DND-41 (cell line): ENCODE data around the gene KCNB1.
"Not testable (repeated sequence)": the region's sequence is repeated elsewhere in the genome, so short reads cannot be mapped to it uniquely, and the experiment has no call there.

ENCODE experiments used
- ATAC-seq: fragments of 200-7000 bp; cut with Tn5 transposase; 3 replicates; pipeline ENCODE4 v1.9.1; 2021; ENCODE audit warnings: low read depth; ENCODE audit not compliant: insufficient read depth
- DNase-seq: peaks from one replicate; pipeline ENCODE4 v3.0.0-alpha.2; 2020
- H2AFZ ChIP-seq: 2 replicates; pipeline ENCODE4 v1.6.0; 2012; ENCODE audit warnings: low read depth, low read length
- H3K27ac ChIP-seq: 2 replicates; pipeline ENCODE4 v1.5.1; 2012; ENCODE audit warnings: low read length, inconsistent platforms
- H3K27me3 ChIP-seq: fragments of 200-600 bp; sonication (generic); 2 replicates; pipeline ENCODE4 v1.6.0; 2012; ENCODE audit warnings: low read length, mild to moderate bottlenecking, inconsistent platforms; ENCODE audit not compliant: insufficient read depth, poor library complexity
- H3K36me3 ChIP-seq: 2 replicates; pipeline ENCODE4 v1.5.1; 2012; ENCODE audit warnings: low read length, inconsistent platforms; ENCODE audit not compliant: insufficient read depth
- H3K4me1 ChIP-seq: 2 replicates; pipeline ENCODE4 v1.5.1; 2012; ENCODE audit warnings: mild to moderate bottlenecking, low read length; ENCODE audit not compliant: insufficient read depth
- H3K4me2 ChIP-seq: 2 replicates; pipeline ENCODE4 v1.6.0; 2012; ENCODE audit warnings: mild to moderate bottlenecking, moderate library complexity, low read length, inconsistent platforms; ENCODE audit not compliant: insufficient read depth
- H3K4me3 ChIP-seq, 2 experiments: fragments of 200-600 bp in 1 of 2; shearing (Covaris generic) in 1 of 2; 2 replicates each; pipeline ENCODE4 v1.5.1; 2012 to 2016; ENCODE audit warnings: inconsistent platforms in 2 of 2, low read length in 2 of 2, mild to moderate bottlenecking in 2 of 2, low read depth in 1 of 2, moderate library complexity in 1 of 2
- H3K79me2 ChIP-seq: 2 replicates; pipeline ENCODE4 v1.6.0; 2012; ENCODE audit warnings: low read length, inconsistent platforms; ENCODE audit not compliant: insufficient read depth
- H3K9ac ChIP-seq: 2 replicates; pipeline ENCODE4 v1.6.0; 2012; ENCODE audit warnings: low read depth, mild to moderate bottlenecking, inconsistent platforms, low read length, moderate library complexity
- H3K9me3 ChIP-seq: 2 replicates; pipeline ENCODE4 v1.5.1; 2012; ENCODE audit warnings: low read length, moderate library complexity, mild to moderate bottlenecking, inconsistent platforms; ENCODE audit not compliant: insufficient read depth, severe bottlenecking
- H4K20me1 ChIP-seq: 2 replicates; pipeline ENCODE4 v1.6.0; 2012; ENCODE audit warnings: low read length; ENCODE audit not compliant: insufficient read depth
- EZH2 ChIP-seq: IDR thresholded peaks from 3 replicates; pipeline ENCODE4 v1.6.1; 2012; ENCODE audit warnings: borderline replicate concordance, low read depth, mild to moderate bottlenecking, moderate library complexity, low read length, inconsistent platforms; ENCODE audit not compliant: severe bottlenecking
- TF ChIP-seq, protein P1 (sequence below): IDR thresholded peaks from 2 replicates; pipeline ENCODE4 v1.5.1; 2012; ENCODE audit warnings: borderline replicate concordance, low read length, moderate library complexity, mild to moderate bottlenecking; ENCODE audit not compliant: poor library complexity, severe bottlenecking; ENCODE audit errors: extremely low read depth

Gene KCNB1

DNA sequence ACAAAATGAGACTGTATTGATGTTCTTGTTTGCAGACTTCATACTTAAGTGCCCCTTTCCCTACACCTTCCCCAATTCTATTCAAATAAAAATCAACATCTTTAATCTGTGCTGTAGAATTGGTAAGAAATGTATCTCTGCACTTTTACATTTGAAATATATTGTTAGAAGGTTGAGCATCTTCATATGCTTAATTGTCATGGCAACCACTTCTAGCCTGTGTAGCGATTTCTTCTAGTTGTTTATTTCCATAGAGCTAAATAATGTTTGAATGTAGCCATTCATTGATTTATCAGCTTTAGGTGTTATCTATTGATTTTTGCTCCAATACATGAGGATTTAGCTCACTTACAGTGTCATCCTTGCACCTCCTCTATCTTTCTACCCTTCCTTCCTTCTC, 166.9 kb downstream of the KCNB1 start:
- no peak overlapping the region for H3K4me2 ChIP-seq
- H3K27ac ChIP-seq = no peak overlapping the region
- H3K4me3 ChIP-seq = no peak overlapping the region
- TF ChIP-seq, protein P1, sequence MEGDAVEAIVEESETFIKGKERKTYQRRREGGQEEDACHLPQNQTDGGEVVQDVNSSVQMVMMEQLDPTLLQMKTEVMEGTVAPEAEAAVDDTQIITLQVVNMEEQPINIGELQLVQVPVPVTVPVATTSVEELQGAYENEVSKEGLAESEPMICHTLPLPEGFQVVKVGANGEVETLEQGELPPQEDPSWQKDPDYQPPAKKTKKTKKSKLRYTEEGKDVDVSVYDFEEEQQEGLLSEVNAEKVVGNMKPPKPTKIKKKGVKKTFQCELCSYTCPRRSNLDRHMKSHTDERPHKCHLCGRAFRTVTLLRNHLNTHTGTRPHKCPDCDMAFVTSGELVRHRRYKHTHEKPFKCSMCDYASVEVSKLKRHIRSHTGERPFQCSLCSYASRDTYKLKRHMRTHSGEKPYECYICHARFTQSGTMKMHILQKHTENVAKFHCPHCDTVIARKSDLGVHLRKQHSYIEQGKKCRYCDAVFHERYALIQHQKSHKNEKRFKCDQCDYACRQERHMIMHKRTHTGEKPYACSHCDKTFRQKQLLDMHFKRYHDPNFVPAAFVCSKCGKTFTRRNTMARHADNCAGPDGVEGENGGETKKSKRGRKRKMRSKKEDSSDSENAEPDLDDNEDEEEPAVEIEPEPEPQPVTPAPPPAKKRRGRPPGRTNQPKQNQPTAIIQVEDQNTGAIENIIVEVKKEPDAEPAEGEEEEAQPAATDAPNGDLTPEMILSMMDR = no peak
- TF ChIP-seq EZH2 = no peak
- peaks cover 14% of the 10 kb centered on the region for H3K4me1 ChIP-seq
- ATAC-seq = no peak
- no peak overlapping the region for H2AFZ ChIP-seq
- H4K20me1 ChIP-seq = no peaks in the 10 kb centered on the region
- H3K9ac ChIP-seq = no peak overlapping the region
- H3K79me2 ChIP-seq = no peaks in the 10 kb centered on the region
- no peaks in the 10 kb centered on the region for H3K9me3 ChIP-seq
- DNase-seq = no peak
- no peaks in the 10 kb centered on the region for H3K36me3 ChIP-seq
- peaks cover 38% of the 10 kb centered on the region for H3K27me3 ChIP-seq

DNA sequence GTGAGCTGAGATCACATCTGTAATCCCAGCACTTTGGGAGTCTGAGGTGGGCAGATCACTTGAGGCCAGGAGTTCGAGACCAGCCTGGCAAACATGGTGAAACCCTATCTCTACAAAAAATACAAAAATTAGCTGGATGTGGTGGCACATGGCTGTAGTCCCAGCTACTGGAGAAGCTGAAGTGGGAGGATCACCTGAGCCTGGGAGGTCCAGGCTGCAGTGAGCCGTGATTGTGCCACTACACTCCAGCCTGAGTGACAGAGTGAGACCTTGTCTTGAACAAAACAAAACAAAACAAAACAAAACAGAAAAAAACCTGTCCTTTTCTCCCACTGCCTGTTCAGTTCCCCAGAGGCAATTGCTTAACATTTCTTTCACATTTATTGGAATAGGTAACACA, 168.4 kb downstream of the KCNB1 start:
- not testable (repeated sequence) for H4K20me1 ChIP-seq, H3K9ac ChIP-seq, H3K36me3 ChIP-seq, H3K27ac ChIP-seq, DNase-seq, H3K4me3 ChIP-seq, H3K79me2 ChIP-seq, ATAC-seq, H3K4me2 ChIP-seq, H2AFZ ChIP-seq, H3K9me3 ChIP-seq
- peaks cover 26% of the 10 kb centered on the region for H3K27me3 ChIP-seq
- H3K4me1 ChIP-seq = peaks cover 11% of the 10 kb centered on the region
